PC-3 (cell line): ENCODE measurements around the gene AKR1C2. TPM values are rescaled to one million over a fixed set of nuclear protein-coding genes. Genes with fewer than 3 reads are reported as not detected.
A peak's percentile ranks its signal among the peaks of the same experiment; 100 is the strongest.
"Not testable (repeated sequence)": the region's sequence is repeated elsewhere in the genome, so short reads cannot be mapped to it uniquely, and the experiment has no call there.

ENCODE experiments used
- ATAC-seq: fragments of 200-7000 bp; cut with Tn5 transposase; 2 replicates; pipeline ENCODE4 v1.9.1; 2020; ENCODE audit warnings: mild to moderate bottlenecking, moderate library complexity
- BruUV-seq: library from RNA; stranded (reverse); fragments of 400-500 nt; replicated peaks from 2 replicates; lab custom pipeline; 2021; lab: Mats Ljungman, UMichigan
- CTCF ChIA-PET: fragments of 300-600 bp; sonication (Branson Sonifier 250); formaldehyde crosslinking; loops from one replicate; lab custom pipeline; 2022; ENCODE audit warnings: antibody characterized with exemption; lab: Charles Lee
- POLR2A ChIA-PET: fragments of 300-600 bp; sonication (Branson Sonifier 250); formaldehyde crosslinking; loops from one replicate; lab custom pipeline; 2022; ENCODE audit warnings: antibody characterized with exemption; ENCODE audit not compliant: unreplicated experiment; lab: Charles Lee
- DNase-seq: peaks from one replicate; pipeline ENCODE4 v3.0.0-alpha.2; 2015
- H2AFZ ChIP-seq: fragments of 300-600 bp; sonication (generic); 2 replicates; pipeline ENCODE4 v1.6.0; 2016; ENCODE audit warnings: antibody characterized with exemption, low read length
- H3F3A ChIP-seq: fragments of 300-600 bp; sonication (generic); one replicate; pipeline ENCODE4 v1.6.0; 2017; ENCODE audit warnings: antibody characterized with exemption, low read length, control low read depth, mild to moderate bottlenecking; ENCODE audit not compliant: unreplicated experiment
- H3K27ac ChIP-seq: fragments of 300-600 bp; sonication (generic); 2 replicates; pipeline ENCODE4 v1.5.1; 2016; ENCODE audit warnings: mild to moderate bottlenecking, low read length
- H3K27me3 ChIP-seq: fragments of 300-600 bp; sonication (generic); 2 replicates; pipeline ENCODE4 v1.6.1; 2016; ENCODE audit warnings: low read length, mixed read lengths
- H3K36me3 ChIP-seq: fragments of 300-600 bp; sonication (generic); 2 replicates; pipeline ENCODE4 v1.6.1; 2016; ENCODE audit warnings: low read depth, mixed run types, low read length, mixed read lengths
- H3K4me1 ChIP-seq: fragments of 300-600 bp; sonication (generic); 2 replicates; pipeline ENCODE4 v1.5.1; 2016; ENCODE audit warnings: low read length; ENCODE audit not compliant: insufficient read depth
- H3K4me2 ChIP-seq: fragments of 300-600 bp; sonication (generic); 2 replicates; pipeline ENCODE4 v1.6.0; 2016; ENCODE audit warnings: low read length
- H3K4me3 ChIP-seq: fragments of 300-600 bp; sonication (generic); 2 replicates; pipeline ENCODE4 v1.5.1; 2016; ENCODE audit warnings: mild to moderate bottlenecking, low read length, mixed read lengths
- H3K79me2 ChIP-seq: fragments of 300-600 bp; sonication (generic); 2 replicates; pipeline ENCODE4 v1.6.1; 2017; ENCODE audit warnings: low read length, mixed read lengths
- H3K9ac ChIP-seq: fragments of 300-600 bp; sonication (generic); 2 replicates; pipeline ENCODE4 v1.6.0; 2016; ENCODE audit warnings: mild to moderate bottlenecking, low read length
- H3K9me2 ChIP-seq: fragments of 300-600 bp; sonication (generic); replicated peaks from 2 replicates; pipeline ENCODE4 v1.6.1; 2016; ENCODE audit warnings: mixed run types, low read length, mixed read lengths
- H3K9me3 ChIP-seq: fragments of 300-600 bp; sonication (generic); 2 replicates; pipeline ENCODE4 v1.6.1; 2016; ENCODE audit warnings: low read length, mixed read lengths
- H4K20me1 ChIP-seq: fragments of 300-600 bp; sonication (generic); 2 replicates; pipeline ENCODE4 v1.6.1; 2016; ENCODE audit warnings: low read length, mixed read lengths
- EZH2 ChIP-seq: fragments of 300-600 bp; sonication (generic); IDR thresholded peaks from one replicate; pipeline ENCODE4 v1.6.1; 2017; ENCODE audit warnings: antibody characterized with exemption, mild to moderate bottlenecking, low read length; ENCODE audit not compliant: unreplicated experiment
- EZH2phosphoT487 ChIP-seq: fragments of 300-600 bp; sonication (generic); IDR thresholded peaks from 2 replicates; pipeline ENCODE4 v1.6.1; 2018; ENCODE audit warnings: mild to moderate bottlenecking, antibody characterized with exemption, low read length, borderline replicate concordance
- intact Hi-C: fragments of 100-400 bp; cut with micrococcal nuclease; formaldehyde crosslinking; loops from 2 replicates; pipeline ENCODE4 v1.9.0; 2023
- total RNA-seq: library from RNA; depleted of rRNA; stranded (reverse); fragments of >200 nt; gene quantifications from 2 replicates; pipeline ENCODE4 v1.2.3, GENCODE V29; 2014
- TF ChIP-seq, protein P1 (sequence below): fragments of 300-600 bp; sonication (generic); conservative IDR thresholded peaks from 2 replicates; pipeline ENCODE4 v1.5.1; 2017; ENCODE audit warnings: antibody characterized with exemption, low read depth, mild to moderate bottlenecking, low read length

The AKR1C2 gene
- total RNA-seq, 1 experiment from 2014 or later: 0.66 TPM

DNA sequence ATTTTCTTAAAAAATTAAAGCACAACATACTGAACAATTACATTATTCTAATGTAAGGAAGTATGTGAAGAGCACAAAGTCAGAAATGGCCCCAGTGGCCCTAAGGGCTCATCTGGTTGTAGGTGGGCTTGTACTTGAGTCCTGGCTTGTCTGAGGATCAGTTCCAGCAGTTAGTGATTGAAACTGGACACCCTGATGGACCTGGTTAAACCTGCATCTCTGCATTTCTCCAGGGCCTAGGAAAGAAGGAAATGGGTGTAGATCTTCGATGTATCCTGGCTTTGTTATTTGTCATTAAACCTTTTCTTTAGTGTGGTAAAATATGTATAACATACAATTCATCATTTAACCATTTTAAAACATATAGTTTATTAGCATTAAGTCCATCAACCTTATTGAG, 9.7 kb upstream of the AKR1C2 start:
- ChIA-PET POLR2A (no interaction called here), CTCF (no interaction called here)
- Histone ChIP-seq H3K9ac (no peak overlapping the region), H3K36me3 (no peaks in the 10 kb centered on the region), H4K20me1 (no peaks in the 10 kb centered on the region), H2AFZ (no peak overlapping the region), H3K79me2 (no peaks in the 10 kb centered on the region), H3K4me2 (peak overlapping the region; percentile 41), H3F3A (no peaks in the 10 kb centered on the region), H3K4me1 (peaks cover 14% of the 10 kb centered on the region), H3K9me2 (no peaks in the 10 kb centered on the region), H3K9me3 (no peaks in the 10 kb centered on the region), H3K27ac (peak overlapping the region; percentile 62), H3K27me3 (no peaks in the 10 kb centered on the region), H3K4me3 (no peak overlapping the region)
- DNase-seq (peak; percentile 60), ATAC-seq (no peak; the same call in 1 of the 2 replicates)
- no peak for TF ChIP-seq EZH2phosphoT487
- no peak for TF ChIP-seq EZH2
- no TSS peak for BruUV-seq
- intact Hi-C loops: no loop called here

DNA sequence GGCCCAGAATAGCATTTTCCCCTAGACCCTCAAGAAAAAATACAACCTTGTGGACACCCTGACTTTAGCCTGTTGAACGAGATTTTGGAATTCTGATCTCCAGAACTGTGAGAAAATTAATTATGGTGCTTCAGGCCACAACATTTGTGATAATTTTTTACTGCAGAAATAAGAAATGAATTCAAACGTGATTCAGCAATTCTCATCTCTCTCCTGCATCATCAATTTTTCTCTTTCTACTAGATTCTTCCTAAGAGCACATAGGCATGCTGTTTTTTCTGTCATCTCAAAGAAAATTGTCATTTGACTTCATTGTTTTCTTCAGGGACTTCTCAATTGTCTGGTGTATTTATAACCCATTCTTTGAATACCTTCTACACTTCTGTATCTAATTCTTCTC, 8.9 kb upstream of the AKR1C2 start:
- intact Hi-C loops: no loop called here
- ChIA-PET POLR2A (no interaction called here), CTCF (no interaction called here)
- H3K79me2 ChIP-seq: no peaks in the 10 kb centered on the region
- H3F3A ChIP-seq: no peaks in the 10 kb centered on the region
- no peak for DNase-seq
- H3K27ac ChIP-seq: no peak overlapping the region
- no TSS peak for BruUV-seq
- H3K4me1 ChIP-seq: peaks cover 15% of the 10 kb centered on the region
- no peak overlapping the region for H2AFZ ChIP-seq
- H3K4me3 ChIP-seq: no peak overlapping the region
- TF ChIP-seq EZH2phosphoT487: no peak
- no peak for TF ChIP-seq EZH2
- TF ChIP-seq, protein P1, sequence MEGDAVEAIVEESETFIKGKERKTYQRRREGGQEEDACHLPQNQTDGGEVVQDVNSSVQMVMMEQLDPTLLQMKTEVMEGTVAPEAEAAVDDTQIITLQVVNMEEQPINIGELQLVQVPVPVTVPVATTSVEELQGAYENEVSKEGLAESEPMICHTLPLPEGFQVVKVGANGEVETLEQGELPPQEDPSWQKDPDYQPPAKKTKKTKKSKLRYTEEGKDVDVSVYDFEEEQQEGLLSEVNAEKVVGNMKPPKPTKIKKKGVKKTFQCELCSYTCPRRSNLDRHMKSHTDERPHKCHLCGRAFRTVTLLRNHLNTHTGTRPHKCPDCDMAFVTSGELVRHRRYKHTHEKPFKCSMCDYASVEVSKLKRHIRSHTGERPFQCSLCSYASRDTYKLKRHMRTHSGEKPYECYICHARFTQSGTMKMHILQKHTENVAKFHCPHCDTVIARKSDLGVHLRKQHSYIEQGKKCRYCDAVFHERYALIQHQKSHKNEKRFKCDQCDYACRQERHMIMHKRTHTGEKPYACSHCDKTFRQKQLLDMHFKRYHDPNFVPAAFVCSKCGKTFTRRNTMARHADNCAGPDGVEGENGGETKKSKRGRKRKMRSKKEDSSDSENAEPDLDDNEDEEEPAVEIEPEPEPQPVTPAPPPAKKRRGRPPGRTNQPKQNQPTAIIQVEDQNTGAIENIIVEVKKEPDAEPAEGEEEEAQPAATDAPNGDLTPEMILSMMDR: no peak
- no peak for ATAC-seq
- H3K36me3 ChIP-seq: no peaks in the 10 kb centered on the region
- no peak overlapping the region for H3K9ac ChIP-seq
- H4K20me1 ChIP-seq: no peaks in the 10 kb centered on the region
- no peaks in the 10 kb centered on the region for H3K27me3 ChIP-seq
- no peaks in the 10 kb centered on the region for H3K9me3 ChIP-seq
- H3K4me2 ChIP-seq: no peak overlapping the region
- H3K9me2 ChIP-seq: no peaks in the 10 kb centered on the region

DNA sequence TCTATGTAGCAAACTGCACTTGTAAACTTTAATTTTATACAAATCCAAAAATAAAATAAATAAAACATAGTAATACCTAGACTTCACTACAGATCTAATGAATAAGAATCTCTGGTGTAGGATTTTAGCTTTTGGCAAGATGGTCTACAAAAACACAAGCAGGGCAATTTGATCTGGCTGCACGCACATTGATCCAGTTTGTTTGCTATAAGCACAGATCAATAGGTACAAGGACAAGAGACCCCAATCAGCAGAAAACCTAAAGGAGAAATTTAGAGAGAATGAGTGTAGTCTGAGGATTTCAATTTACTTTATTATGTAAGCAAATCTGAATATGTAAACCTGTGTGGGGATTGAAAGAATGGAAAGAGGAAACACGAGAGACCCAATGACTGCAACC, 7.7 kb upstream of the AKR1C2 start:
- DNase-seq, H4K20me1 ChIP-seq, BruUV-seq, H2AFZ ChIP-seq, POLR2A ChIA-PET, H3K36me3 ChIP-seq, H3K27ac ChIP-seq, ATAC-seq, H3K9me3 ChIP-seq, H3K79me2 ChIP-seq, H3K4me2 ChIP-seq, H3F3A ChIP-seq, H3K9me2 ChIP-seq, intact Hi-C loops, H3K9ac ChIP-seq, H3K4me3 ChIP-seq, H3K27me3 ChIP-seq: not testable (repeated sequence)
- CTCF ChIA-PET: interaction anchor here (0.5 kb wide), 1 partner anchor 30 kb away, joined by 3 read pairs; no protein-coding TSS in a partner anchor
- H3K4me1 ChIP-seq: peaks cover 15% of the 10 kb centered on the region

DNA sequence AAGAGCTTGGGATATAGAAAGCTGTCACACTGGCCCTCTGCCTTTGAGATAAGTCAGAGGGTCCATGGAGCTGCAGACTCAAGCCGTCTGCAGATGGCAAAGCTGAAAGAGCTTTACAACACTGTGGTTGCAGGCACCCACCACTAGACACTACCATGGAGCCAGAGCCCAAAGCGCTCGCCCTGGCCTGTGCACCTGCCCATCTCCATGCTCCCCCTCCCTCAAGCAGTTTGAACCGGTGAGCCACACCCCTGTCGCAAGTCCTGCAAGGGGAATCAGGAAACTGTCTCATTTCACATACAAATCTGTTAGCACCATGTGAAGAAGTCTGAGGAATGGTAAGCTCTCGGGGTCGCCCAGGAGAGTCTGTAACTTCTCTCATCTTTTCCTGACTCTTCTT, 6.4 kb upstream of the AKR1C2 start:
- H3K27ac ChIP-seq, POLR2A ChIA-PET: not testable (repeated sequence)

DNA sequence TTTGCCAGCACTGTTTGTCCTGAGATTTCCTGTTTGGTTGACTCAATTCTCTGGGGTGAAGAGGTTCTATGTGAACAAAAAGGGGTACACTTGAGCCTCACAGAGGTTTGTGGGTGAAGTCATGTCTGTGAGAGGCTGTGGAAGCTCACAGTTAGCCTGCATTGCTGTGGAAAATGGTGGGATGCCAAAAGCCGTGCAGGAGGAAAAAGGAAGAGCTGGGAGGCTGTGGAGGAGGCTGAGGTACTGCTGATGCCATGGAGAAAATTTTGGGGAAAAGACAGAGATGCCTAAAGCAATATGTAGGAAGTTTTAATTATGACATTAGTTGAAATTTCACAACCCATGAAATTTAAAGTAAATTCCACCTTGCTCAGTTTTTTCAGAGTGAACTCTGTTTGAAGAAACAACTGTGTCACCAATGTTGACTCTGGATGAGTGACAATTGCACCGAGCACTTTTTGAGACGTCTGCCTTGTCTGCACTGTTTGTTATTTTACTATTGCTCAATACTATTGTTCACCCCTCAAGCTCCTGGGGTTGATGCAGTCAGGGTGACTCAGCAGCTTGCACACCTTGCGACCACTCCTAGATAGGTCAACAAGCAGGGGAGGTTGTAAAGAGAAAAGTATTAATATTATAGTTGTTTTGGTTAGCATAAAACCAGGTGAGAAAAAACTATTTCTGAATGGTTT, 5.3 kb upstream of the AKR1C2 start:
- DNase-seq (peak; percentile 77), ATAC-seq (peak; percentile 85)
- H2AFZ ChIP-seq, H4K20me1 ChIP-seq, BruUV-seq, intact Hi-C loops, H3K27me3 ChIP-seq, H3K9ac ChIP-seq, H3K36me3 ChIP-seq, H3K79me2 ChIP-seq, H3K9me3 ChIP-seq, H3K4me3 ChIP-seq, CTCF ChIA-PET, H3K9me2 ChIP-seq, H3F3A ChIP-seq: not testable (repeated sequence)
- H3K4me2 ChIP-seq: peak overlapping the region; percentile 28; the same call in 1 of the 2 replicates
- POLR2A ChIA-PET: interaction anchor here (0.5 kb wide), 1 partner anchor 85 kb away, joined by 3 read pairs; no protein-coding TSS in a partner anchor
- peaks cover 11% of the 10 kb centered on the region for H3K4me1 ChIP-seq
- peak overlapping the region; percentile 79 for H3K27ac ChIP-seq

More for the DNA sequence above, 6.4 kb upstream of the AKR1C2 start:
- H4K20me1 ChIP-seq, H3K9me3 ChIP-seq, ATAC-seq, H3K36me3 ChIP-seq, H3F3A ChIP-seq, H3K27me3 ChIP-seq, intact Hi-C loops, H3K9me2 ChIP-seq, H3K4me2 ChIP-seq, H3K9ac ChIP-seq, BruUV-seq, H3K79me2 ChIP-seq, H3K4me3 ChIP-seq, CTCF ChIA-PET, DNase-seq, H2AFZ ChIP-seq: not testable (repeated sequence)
- peaks cover 15% of the 10 kb centered on the region for H3K4me1 ChIP-seq

DNA sequence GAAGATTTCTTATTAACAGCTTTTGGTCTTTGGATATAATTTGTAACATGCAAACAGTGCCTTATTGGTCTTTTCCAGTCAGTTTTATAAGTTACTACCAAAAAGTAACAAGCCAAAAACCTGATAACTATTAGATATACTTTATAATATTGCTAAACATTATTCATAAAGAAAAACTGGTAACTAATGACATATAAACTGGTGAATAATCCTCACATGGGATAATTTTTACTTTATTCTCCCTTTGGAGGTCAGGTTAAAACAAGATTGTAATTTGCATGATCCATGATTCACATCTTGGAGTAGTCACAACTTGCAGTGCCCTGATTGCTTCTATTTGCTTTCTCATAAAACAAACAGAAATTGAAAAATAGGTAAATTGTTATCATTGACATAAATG, 844 bp upstream of the AKR1C2 start:
- H3K9me2 ChIP-seq, BruUV-seq, H3K79me2 ChIP-seq, H3K27me3 ChIP-seq, H3K9me3 ChIP-seq, H3F3A ChIP-seq, H3K4me2 ChIP-seq, ATAC-seq, POLR2A ChIA-PET, H3K27ac ChIP-seq, intact Hi-C loops, CTCF ChIA-PET, H2AFZ ChIP-seq, H3K4me1 ChIP-seq, H3K36me3 ChIP-seq, H4K20me1 ChIP-seq, H3K4me3 ChIP-seq, DNase-seq, H3K9ac ChIP-seq: not testable (repeated sequence)
